PC-9 (cell line): ENCODE results near the gene INSYN2A. TPM values are rescaled to one million over a fixed set of nuclear protein-coding genes. Genes with fewer than 3 reads are reported as not detected.

Experiments
- BruUV-seq: library from RNA; stranded (reverse); fragments of 400-500 nt; replicated peaks from 2 replicates; lab custom pipeline; 2021; lab: Mats Ljungman, UMichigan
- CTCF ChIA-PET: fragments of 300-600 bp; sonication (Branson Sonifier 250); formaldehyde crosslinking; loops from one replicate; lab custom pipeline; 2022; ENCODE audit warnings: antibody characterized with exemption; lab: Charles Lee
- POLR2A ChIA-PET: fragments of 300-600 bp; sonication (Branson Sonifier 250); formaldehyde crosslinking; loops from one replicate; lab custom pipeline; 2022; ENCODE audit warnings: antibody characterized with exemption; ENCODE audit not compliant: unreplicated experiment; lab: Charles Lee
- DNase-seq, 2 experiments: peaks; one replicate each; pipeline versions ENCODE4 v3.0.0 to v3.0.0-alpha.2; 2015 to 2022; ENCODE audit warnings: mixed read lengths in 1 of 2
- H2AFZ ChIP-seq: fragments of 200-600 bp; sonication (generic); 2 replicates; pipeline ENCODE4 v1.8.1; 2017; ENCODE audit warnings: antibody characterized with exemption
- H3F3A ChIP-seq: fragments of 200-600 bp; sonication (generic); 2 replicates; pipeline ENCODE4 v1.8.1; 2017; ENCODE audit warnings: antibody characterized with exemption, mild to moderate bottlenecking, low read depth; ENCODE audit not compliant: insufficient read depth
- H3K27ac ChIP-seq: fragments of 200-600 bp; sonication (generic); 2 replicates; pipeline ENCODE4 v1.6.1; 2016; ENCODE audit warnings: mixed run types
- H3K27me3 ChIP-seq: fragments of 200-600 bp; sonication (generic); 2 replicates; pipeline ENCODE4 v1.6.1; 2016; ENCODE audit warnings: low read depth, mixed run types; ENCODE audit not compliant: insufficient read depth
- H3K36me3 ChIP-seq: fragments of 200-600 bp; sonication (generic); 2 replicates; pipeline ENCODE4 v1.6.1; 2016; ENCODE audit warnings: low read depth, mixed run types
- H3K4me1 ChIP-seq: fragments of 200-600 bp; sonication (generic); replicated peaks from 2 replicates; pipeline ENCODE4 v1.6.1; 2016; ENCODE audit warnings: mixed run types; ENCODE audit not compliant: insufficient read depth
- H3K4me2 ChIP-seq: fragments of 200-600 bp; sonication (generic); 2 replicates; pipeline ENCODE4 v1.6.1; 2017; ENCODE audit warnings: mixed run types
- H3K4me3 ChIP-seq: fragments of 200-600 bp; sonication (generic); 2 replicates; pipeline ENCODE4 v1.6.1; 2016; ENCODE audit warnings: mixed run types
- H3K79me2 ChIP-seq: fragments of 200-600 bp; sonication (generic); 2 replicates; pipeline ENCODE4 v1.6.1; 2017; ENCODE audit warnings: low read depth, mixed run types
- H3K9me2 ChIP-seq: fragments of 200-600 bp; sonication (generic); 2 replicates; pipeline ENCODE4 v1.8.1; 2017; ENCODE audit warnings: mild to moderate bottlenecking; ENCODE audit not compliant: insufficient read depth
- H3K9me3 ChIP-seq: fragments of 200-600 bp; sonication (generic); 2 replicates; pipeline ENCODE4 v1.8.1; 2016; ENCODE audit warnings: low read depth; ENCODE audit not compliant: insufficient read depth
- H4K20me1 ChIP-seq: fragments of 200-600 bp; sonication (generic); 2 replicates; pipeline ENCODE4 v1.8.1; 2017; ENCODE audit not compliant: insufficient read depth
- EZH2 ChIP-seq: fragments of 200-600 bp; sonication (generic); IDR thresholded peaks from 2 replicates; pipeline ENCODE4 v1.8.0; 2017; ENCODE audit warnings: antibody characterized with exemption, low read depth
- intact Hi-C: fragments of 100-400 bp; cut with micrococcal nuclease; formaldehyde crosslinking; loops from one replicate; pipeline ENCODE4 v1.10.0; 2022; ENCODE audit not compliant: unreplicated experiment
- total RNA-seq: library from RNA; stranded (reverse); gene quantifications from 2 replicates; pipeline ENCODE4 v1.2.3, GENCODE V29; 2021
- TF ChIP-seq, protein P1 (sequence below): fragments of 200-600 bp; sonication (generic); conservative IDR thresholded peaks from 2 replicates; pipeline ENCODE4 v1.6.1; 2017; ENCODE audit warnings: mixed run types, antibody characterized with exemption, mild to moderate bottlenecking, moderate library complexity

The INSYN2A gene
- total RNA-seq, 1 experiment from 2014 or later = not detected

DNA sequence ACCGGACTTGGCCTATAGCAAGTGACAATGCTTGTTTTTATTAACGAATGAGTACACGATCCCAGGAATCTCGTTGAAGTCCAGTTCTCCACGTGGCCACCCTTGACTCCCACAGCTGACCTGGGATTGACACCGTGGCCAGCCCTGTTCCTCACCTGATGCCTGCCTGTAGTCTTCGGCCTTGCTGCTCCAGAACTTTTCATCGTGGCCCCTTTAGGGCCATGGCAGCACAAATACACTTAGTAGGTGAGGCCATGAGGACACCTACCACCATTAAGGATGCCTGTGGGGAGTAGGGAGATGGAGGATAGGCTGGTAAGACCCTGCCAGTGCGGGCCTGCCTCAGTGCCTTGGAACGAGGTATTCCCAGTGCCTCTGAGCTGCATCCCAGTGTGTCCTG lies 30.6 kb upstream of the INSYN2A start:
- H3K36me3 ChIP-seq = no peaks in the 10 kb centered on the region
- H3K79me2 ChIP-seq = no peaks in the 10 kb centered on the region
- no peaks in the 10 kb centered on the region for H3K9me2 ChIP-seq
- H2AFZ ChIP-seq = no peak overlapping the region
- DNase-seq = no peak
- ChIA-PET POLR2A (no interaction called here), CTCF (no interaction called here)
- H3K27me3 ChIP-seq = no peaks in the 10 kb centered on the region
- no TSS peak for BruUV-seq
- no peak overlapping the region for H3K4me2 ChIP-seq
- H3K4me3 ChIP-seq = no peak overlapping the region
- no peak overlapping the region for H3K27ac ChIP-seq
- H4K20me1 ChIP-seq = no peaks in the 10 kb centered on the region; the same call in 1 of the 2 replicates
- no peak for TF ChIP-seq EZH2
- TF ChIP-seq, protein P1, sequence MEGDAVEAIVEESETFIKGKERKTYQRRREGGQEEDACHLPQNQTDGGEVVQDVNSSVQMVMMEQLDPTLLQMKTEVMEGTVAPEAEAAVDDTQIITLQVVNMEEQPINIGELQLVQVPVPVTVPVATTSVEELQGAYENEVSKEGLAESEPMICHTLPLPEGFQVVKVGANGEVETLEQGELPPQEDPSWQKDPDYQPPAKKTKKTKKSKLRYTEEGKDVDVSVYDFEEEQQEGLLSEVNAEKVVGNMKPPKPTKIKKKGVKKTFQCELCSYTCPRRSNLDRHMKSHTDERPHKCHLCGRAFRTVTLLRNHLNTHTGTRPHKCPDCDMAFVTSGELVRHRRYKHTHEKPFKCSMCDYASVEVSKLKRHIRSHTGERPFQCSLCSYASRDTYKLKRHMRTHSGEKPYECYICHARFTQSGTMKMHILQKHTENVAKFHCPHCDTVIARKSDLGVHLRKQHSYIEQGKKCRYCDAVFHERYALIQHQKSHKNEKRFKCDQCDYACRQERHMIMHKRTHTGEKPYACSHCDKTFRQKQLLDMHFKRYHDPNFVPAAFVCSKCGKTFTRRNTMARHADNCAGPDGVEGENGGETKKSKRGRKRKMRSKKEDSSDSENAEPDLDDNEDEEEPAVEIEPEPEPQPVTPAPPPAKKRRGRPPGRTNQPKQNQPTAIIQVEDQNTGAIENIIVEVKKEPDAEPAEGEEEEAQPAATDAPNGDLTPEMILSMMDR = no peak
- H3F3A ChIP-seq = no peaks in the 10 kb centered on the region
- intact Hi-C loops = no loop called here
- no peaks in the 10 kb centered on the region for H3K4me1 ChIP-seq
- H3K9me3 ChIP-seq = no peaks in the 10 kb centered on the region

DNA sequence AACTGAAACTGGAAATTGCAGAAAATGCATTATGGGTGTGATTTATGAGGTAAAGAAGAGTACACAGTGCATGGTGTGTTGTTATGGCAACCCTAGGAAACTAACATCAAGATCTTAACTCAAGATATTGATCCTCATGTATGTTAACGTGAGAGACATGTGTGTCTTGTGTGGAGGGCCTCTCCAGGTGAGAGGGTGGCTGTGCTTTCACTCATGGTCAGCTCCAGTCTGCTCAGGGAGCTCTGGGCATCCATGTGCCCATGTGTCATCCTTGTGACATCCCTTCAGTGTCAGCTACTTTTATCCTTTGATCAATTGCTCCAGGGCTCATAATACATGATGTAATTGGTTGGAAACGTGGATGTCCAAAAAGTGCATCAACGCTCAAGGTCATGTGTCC lies 24.9 kb upstream of the INSYN2A start:
- Histone ChIP-seq H3K27ac (no peak overlapping the region), H3K9me3 (no peaks in the 10 kb centered on the region), H3K79me2 (no peaks in the 10 kb centered on the region), H3K4me1 (no peaks in the 10 kb centered on the region), H3K27me3 (no peaks in the 10 kb centered on the region), H3K4me2 (no peak overlapping the region), H3K4me3 (no peak overlapping the region), H3K36me3 (no peaks in the 10 kb centered on the region), H2AFZ (no peak overlapping the region), H3F3A (no peaks in the 10 kb centered on the region), H3K9me2 (no peaks in the 10 kb centered on the region), H4K20me1 (no peaks in the 10 kb centered on the region; the same call in 1 of the 2 replicates)
- intact Hi-C loops = no loop called here
- ChIA-PET CTCF (no interaction called here), POLR2A (no interaction called here)
- BruUV-seq = no TSS peak
- no peak for TF ChIP-seq EZH2
- TF ChIP-seq, protein P1 = no peak
- DNase-seq = no peak

DNA sequence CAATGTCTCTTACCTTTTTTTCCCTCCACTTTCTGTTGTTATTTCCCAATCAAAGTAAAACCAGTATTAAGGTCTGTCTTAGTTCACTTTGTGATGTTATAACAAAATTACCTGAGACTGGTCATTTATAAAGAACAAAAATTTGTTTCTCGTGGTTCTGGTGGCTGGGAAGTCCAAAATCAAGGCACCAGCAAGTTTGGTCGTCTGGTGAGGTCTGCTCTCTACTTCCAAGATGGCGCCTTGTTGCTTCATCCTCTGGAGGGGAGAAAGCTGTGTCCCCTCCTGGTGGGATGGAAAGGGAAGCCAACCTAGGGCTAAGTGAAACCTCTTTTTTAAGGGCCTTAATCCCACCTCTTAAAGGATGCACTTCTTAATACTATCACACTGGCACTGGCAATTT lies 22.3 kb upstream of the INSYN2A start:
- H3K4me1 ChIP-seq = no peaks in the 10 kb centered on the region
- no peaks in the 10 kb centered on the region for H3K36me3 ChIP-seq
- H3K9me3 ChIP-seq = no peaks in the 10 kb centered on the region
- ChIA-PET POLR2A (no interaction called here), CTCF (no interaction called here)
- H3K4me2 ChIP-seq = no peak overlapping the region
- H3K27me3 ChIP-seq = no peaks in the 10 kb centered on the region
- H3K4me3 ChIP-seq = no peak overlapping the region
- no peaks in the 10 kb centered on the region; the same call in 1 of the 2 replicates for H4K20me1 ChIP-seq
- H3K9me2 ChIP-seq = no peaks in the 10 kb centered on the region
- no peak for DNase-seq
- H3K79me2 ChIP-seq = no peaks in the 10 kb centered on the region
- H3F3A ChIP-seq = no peaks in the 10 kb centered on the region
- H2AFZ ChIP-seq = no peak overlapping the region
- no TSS peak for BruUV-seq
- H3K27ac ChIP-seq = no peak overlapping the region
- TF ChIP-seq, protein P1 = no peak
- no peak for TF ChIP-seq EZH2
- intact Hi-C loops = no loop called here
